Activated CD8-positive, alpha-beta memory T cell treated with anti-CD3 and anti-CD28 coated beads for 48 hours (primary cell): ENCODE data around the gene IFIH1.

Experiments
- DNase-seq, 3 experiments: peaks; one replicate each; pipeline ENCODE4 v3.0.0-alpha.2; 2020; ENCODE audit warnings: low read depth in 2 of 3, low spot score in 2 of 3

IFIH1 gene

GRCh38 chr2:162312853-162313252 is 5.6 kb downstream of the IFIH1 start:
- DNase-seq: no peak

GRCh38 chr2:162308747-162309503 is 9.6 kb downstream of the IFIH1 start:
- DNase-seq: no peak

DNA sequence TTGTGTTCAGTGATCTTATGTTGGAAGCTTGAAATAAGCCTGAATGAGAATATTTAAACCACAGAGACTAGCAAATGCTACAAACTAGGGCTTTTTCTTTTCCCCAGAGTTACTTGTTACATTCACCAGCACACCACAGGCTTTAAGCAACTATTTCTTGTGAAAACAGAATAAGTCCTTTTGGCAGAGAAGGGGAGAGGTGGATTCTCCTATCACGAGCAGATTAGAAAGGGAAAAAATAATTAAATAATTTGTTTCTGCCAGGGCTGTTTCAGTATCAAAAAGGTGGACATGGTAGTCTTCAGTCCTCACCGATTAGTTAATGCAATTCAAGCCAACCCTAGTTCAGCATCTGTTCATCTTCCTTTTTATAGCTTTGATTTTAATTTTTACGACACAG is 12.6 kb downstream of the IFIH1 start:
- DNase-seq: no peak

DNA sequence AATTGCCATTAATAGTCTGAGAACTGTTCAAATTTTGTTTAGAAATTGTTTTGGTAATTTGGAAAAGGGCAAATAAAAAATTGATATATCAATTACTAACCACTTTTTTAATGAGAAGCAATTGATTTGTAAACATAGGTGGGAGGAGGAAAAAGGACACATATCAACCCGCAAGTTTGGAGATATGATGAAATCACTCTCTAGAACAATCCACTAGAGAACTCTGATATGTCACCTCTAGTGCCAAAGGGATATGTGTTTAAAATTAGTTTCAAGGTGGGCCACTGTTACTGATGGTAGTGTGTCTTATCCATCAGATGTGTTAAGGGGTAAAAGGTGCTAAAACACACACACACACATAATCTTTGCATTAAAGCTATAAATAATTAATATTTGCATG is 16.6 kb downstream of the IFIH1 start:
- no peak for DNase-seq

DNA sequence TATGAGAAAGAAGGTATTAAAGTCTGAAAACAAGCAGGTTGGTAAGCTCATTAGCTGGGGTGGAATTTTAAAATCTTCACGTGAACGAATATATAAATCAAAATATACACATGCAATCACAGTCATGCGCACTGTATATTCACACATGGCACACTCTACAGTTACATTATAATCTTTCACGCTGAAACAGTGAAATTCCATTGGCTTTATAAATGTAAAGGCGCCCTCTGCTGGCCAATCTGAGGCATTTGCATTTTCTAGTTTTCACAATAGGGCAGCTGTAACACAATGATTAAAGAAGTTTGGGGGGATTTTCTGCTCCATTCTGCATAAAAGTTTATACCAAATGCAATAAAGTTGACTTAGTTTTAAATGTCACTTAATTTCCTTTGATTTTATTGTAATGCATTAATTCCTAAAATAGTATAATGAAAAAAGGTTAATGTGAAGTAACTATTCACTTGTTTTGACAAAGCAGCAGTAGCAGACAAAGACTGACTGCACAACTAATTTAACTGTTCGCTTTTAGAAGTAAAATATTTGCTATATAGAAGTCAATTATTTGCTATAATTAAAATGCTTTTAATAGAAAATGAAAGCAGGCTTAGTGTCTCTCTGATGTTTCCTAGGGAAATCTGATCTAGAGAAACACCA is 17.2 kb downstream of the IFIH1 start:
- DNase-seq: peak in 2 of 3 experiments; percentile 17 to 31

GRCh38 chr2:162300266-162300665 is 18.2 kb downstream of the IFIH1 start:
- DNase-seq: no peak

- no peak for DNase-seq
Observed at GRCh38 chr2:162298669-162299335, 19.7 kb downstream of the IFIH1 start.

GRCh38 chr2:162297925-162298552 is 20.4 kb downstream of the IFIH1 start:
- DNase-seq: peak in 1 of 3 experiments; percentile 35

- DNase-seq: no peak
Observed at GRCh38 chr2:162295009-162295408, 23.5 kb downstream of the IFIH1 start.

- DNase-seq: no peak
Observed at GRCh38 chr2:162293122-162293786, 25.2 kb downstream of the IFIH1 start.

GRCh38 chr2:162291748-162292147 is 26.7 kb downstream of the IFIH1 start:
- no peak for DNase-seq

GRCh38 chr2:162282765-162283425 is 35.6 kb downstream of the IFIH1 start:
- DNase-seq: no peak

GRCh38 chr2:162280654-162281053 is 37.8 kb downstream of the IFIH1 start:
- DNase-seq: no peak

- DNase-seq: no peak
Observed at GRCh38 chr2:162277381-162277780, 41.1 kb downstream of the IFIH1 start.

DNA sequence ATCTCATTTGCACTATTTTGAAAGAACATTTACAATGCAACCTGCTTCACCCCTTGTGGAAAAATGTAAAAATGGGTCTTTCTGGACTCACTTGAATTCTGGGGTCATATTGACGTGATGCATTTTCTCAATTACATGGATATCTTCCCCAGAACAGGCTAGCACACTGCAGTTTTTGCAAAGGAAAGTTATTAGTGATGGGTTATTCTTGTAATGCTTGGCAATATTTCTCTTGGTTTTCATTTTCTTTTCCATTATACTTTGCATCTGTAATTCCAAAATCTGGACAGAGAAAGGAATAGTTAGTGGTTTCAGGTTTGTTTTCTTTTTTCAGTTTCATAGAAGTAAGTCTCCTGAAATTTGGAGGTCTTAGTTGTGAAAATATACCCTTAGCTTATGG is 50.5 kb downstream of the IFIH1 start:
- no peak for DNase-seq

- DNase-seq: no peak
Observed at GRCh38 chr2:162267496-162267895, 51.0 kb downstream of the IFIH1 start.

DNA sequence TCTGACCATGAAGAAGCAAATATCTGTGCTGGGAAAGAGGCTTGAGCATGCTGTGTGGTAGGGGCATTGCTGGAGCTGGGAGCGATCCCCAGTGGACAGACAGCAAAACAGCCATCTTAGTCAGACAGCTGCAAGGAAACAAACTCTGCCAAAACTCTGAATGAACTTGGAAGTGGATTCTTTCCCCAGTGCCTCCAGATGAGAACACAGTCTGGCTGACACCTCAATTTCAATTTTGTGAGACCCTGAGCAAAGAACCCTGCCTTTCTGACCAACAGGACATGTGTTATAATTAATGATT is 52.1 kb downstream of the IFIH1 start:
- no peak for DNase-seq

GRCh38 chr2:162265666-162266459 is 52.6 kb downstream of the IFIH1 start:
- no peak for DNase-seq

- no peak for DNase-seq
Observed at GRCh38 chr2:162261032-162261945, 57.2 kb downstream of the IFIH1 start.
